HG03045 (cell line): Measurements from ENCODE around the gene CYP2W1.
"Not testable (repeated sequence)": the region's sequence is repeated elsewhere in the genome, so short reads cannot be mapped to it uniquely, and the experiment has no call there.

Experiments
- ATAC-seq: cut with Tn5 transposase; IDR thresholded peaks from one replicate; pipeline ENCODE4 v1.9.1; 2021; ENCODE audit warnings: mild to moderate bottlenecking, moderate library complexity; ENCODE audit not compliant: unreplicated experiment

The CYP2W1 gene, protein sequence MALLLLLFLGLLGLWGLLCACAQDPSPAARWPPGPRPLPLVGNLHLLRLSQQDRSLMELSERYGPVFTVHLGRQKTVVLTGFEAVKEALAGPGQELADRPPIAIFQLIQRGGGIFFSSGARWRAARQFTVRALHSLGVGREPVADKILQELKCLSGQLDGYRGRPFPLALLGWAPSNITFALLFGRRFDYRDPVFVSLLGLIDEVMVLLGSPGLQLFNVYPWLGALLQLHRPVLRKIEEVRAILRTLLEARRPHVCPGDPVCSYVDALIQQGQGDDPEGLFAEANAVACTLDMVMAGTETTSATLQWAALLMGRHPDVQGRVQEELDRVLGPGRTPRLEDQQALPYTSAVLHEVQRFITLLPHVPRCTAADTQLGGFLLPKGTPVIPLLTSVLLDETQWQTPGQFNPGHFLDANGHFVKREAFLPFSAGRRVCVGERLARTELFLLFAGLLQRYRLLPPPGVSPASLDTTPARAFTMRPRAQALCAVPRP

GRCh38 chr7:983004-983615, at the start of gene CYP2W1:
TSS of gene CYP2W1 (plus strand) at chr7:983181. CDS start at chr7:983212, 31 bp downstream.
- no peak for ATAC-seq

- ATAC-seq = no peak
These were observed 48.4 kb upstream of the CYP2W1 start for GRCh38 chr7:934469-935163.

DNA sequence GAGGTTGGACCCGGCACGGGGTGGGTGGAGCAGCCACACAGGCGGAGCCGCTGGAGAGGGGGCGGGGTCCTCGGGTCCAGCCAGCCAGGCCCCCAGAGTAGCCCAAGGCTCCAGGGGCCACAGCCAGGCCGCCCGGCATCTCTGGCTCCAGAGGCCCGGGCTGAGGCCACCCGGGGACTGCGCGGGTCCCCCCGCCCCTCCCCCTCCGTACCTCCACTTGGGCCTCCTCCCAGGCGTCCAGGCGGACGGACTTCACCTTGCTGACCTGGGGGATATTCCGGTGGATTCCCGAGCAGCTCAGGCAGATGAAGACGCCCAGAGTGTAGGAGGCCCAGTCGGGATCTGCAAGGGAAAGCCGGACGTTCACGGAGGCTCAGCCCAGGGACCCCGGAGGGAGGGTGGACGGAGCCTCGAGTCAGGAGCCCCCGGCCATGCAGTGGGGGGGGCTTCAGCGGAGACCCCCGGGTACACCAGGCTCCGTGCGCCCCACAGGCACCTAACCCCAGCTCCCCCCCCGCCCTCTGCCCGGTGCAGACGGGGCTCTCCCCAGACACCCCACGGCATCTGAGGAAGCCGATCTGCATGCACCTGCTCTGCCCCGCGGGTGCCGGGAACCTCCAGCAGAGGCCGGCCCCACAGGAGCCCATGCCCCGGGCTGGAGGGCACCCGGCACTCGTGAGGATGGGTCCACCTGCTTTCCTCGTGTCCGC, 47.7 kb upstream of the CYP2W1 start:
- ATAC-seq = no peak

- ATAC-seq = no peak
These were observed 47.1 kb upstream of the CYP2W1 start for GRCh38 chr7:935874-936385.

DNA sequence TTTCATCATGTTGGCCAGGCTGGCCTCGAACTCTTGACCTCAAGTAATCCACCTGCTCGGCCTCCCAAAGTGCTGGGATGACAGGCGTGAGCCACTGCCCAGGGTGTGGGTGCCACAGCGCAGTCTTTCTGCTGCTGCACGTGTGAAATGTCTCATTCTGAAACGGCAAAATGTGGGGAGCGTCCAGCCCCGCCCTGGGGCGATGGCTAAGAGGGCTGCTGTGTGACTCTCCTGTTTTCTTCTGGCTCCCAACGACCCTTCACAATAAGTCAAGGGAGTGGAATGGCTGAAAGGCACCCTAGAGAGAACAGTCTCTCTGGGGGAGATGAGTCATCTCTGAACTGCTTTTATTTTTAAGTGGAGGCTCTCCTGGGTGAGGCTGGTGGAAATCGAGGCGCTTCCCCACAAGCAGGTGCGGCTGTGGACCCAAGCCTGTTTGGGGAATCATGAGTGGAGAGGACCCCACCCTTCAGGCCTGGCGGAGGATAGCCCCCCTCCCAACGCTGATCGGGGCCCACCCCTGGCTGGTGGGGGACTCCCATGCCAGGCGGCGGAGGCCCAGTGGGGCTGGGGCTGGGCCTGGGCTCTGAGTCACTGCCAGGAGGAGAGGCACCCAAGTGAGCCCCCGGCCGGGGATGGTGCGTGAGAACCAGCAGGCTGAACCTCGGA, 46.5 kb upstream of the CYP2W1 start:
- ATAC-seq = peak; percentile 74

DNA sequence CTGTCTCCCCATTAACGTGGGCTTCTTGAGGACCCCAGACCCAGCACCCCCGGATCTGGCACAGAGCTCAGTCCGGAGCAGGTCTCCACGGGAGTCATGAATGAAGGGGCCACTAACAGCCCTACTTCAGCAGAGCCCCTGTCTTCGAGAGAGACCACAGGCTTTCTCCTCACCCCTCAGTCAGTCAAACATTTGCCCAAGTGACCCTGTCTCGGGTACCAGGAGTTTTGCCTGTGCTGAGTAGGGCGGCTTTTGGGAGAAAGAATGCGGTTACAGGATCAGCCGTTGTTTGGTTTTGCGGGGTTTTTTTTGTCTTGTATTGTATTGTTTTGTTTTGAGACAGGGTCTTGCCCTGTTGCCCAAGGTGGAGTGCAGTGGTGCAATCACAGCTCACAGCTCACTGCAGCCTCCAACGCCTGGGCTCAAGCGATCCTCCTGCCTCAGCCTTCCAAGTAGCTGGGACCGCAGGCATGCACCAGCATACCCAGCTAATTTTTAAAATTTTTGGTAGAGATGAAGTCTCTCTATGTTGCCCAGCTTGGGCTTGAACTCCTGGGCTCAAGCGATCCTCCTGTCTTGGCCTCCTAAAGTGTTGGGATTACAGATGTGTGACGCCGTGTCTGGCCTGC, 45.0 kb upstream of the CYP2W1 start:
- ATAC-seq = no peak

DNA sequence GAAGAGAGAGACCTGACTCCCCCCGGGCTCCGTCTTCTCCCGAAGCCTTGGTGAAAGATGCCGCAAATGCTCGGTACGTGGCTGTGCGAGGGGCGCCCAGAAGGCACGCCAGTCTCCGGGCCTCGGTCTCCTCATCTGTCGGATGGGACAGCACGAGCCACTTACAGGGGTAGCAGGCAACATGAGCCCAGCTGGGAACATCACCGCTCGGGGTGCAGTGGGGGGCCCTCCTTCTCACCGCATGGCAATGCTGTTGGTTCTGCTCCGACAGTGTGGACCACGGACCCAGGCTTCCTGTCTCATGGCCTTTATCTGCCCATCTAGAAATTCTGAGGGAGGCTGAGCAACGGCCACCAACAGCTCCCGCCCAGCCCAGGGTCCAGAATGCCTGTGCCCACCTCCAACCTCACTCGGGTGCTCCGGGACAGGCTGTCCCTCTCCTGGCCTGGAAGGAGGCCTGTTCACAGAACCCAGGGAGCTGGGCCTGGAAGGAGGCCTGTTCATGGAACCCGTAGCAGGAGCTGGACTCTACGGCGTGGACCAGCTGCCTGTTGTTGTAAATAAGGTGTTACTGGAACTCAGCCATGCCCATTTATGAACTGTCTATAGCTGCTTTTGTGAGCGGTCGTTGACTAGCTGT, 44.3 kb upstream of the CYP2W1 start:
- no peak for ATAC-seq

DNA sequence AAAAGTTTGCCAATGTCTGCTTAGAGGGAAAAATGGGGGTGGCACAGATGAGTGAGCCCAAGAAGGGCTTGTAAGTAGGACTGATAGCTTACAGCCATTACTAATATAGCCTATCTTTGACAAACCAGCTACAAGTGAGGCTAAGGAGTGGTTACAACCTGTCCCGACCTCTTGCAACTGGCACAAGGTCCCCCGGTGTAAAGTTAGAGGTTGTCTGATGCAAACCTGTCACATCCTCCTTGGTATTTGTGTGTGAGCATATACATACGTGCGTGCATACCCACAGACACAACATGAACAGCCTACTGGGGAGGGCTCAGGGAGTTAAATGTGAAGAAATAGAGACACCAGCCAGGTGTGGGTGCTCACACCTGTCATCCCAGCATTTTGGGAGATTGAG, 43.1 kb upstream of the CYP2W1 start:
- ATAC-seq = no peak

DNA sequence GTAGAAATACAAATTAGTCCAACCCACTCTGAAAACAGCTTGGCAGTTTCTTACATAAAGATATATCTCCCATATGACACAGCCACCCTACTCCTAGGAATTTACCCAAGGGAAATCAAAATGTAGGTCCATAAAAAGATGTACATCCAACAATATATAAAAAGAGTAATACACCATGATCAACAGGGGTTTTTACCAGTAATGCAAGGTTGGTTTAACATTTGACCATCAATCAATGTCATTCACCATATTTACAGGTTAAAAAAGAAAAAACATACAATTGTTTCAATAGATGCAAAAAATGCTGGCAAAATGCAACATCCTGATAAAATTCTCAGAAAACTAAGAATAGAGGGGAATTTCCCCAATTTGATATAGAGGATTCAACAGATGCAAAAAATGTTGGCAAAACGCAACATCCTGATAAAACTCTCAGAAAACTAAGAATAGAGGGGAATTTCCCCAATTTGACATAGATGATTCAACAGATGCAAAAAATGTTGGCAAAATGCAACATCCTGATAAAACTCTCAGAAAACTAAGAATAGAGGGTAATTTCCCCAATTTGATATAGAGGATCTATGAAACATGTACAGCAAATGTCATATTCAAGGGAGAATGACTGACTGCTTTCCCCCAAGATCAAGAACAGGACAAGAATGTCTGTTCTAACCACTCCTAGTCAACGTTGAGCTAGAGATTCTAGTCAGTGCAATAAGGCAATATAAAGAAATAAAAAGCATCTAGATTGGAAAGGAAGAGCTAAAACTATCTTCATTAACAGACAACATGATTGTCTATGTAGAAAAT, 42.2 kb upstream of the CYP2W1 start:
- ATAC-seq = no peak

DNA sequence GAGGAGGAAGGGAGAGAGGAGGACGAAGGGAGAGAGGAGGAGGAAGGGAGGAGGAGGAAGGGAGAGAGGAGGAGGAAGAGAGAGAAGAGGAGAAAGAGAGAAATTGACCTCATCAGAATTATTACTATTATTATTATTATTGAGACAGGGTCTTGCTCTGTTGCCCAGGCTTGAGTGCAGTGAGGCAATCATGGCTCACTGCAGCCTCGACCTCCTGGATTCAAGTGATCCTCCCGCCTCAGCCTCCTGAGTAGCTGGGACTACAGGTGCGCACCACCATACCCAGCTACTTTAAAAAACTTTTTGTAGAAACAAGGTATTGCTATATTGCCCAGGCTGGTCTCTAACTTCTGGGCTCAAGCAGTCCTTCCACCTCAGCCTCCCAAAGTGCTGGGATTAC, 39.2 kb upstream of the CYP2W1 start:
- not testable (repeated sequence) for ATAC-seq

- no peak for ATAC-seq
These were observed 38.2 kb upstream of the CYP2W1 start for GRCh38 chr7:944744-945143.

DNA sequence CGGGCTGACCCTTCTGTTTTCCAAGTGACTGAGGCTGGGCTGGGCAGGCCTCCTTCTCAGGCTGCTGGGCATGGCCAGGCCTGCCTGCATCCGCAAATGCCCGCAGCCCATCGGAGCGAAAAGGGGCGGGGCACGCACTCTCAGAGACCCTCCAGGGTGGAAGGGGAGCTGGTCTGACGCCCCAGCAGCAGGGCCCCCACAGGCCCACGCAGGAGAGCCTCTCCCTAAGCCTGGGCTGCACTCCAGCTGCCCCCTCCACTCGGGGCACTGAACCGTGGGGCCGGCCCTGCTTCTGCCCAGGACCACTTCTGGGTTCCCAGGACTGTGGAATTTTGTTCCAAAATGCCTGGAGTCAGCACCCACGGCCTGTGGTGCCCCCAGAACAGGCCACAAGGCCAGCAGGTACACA, 37.8 kb upstream of the CYP2W1 start:
- no peak for ATAC-seq

DNA sequence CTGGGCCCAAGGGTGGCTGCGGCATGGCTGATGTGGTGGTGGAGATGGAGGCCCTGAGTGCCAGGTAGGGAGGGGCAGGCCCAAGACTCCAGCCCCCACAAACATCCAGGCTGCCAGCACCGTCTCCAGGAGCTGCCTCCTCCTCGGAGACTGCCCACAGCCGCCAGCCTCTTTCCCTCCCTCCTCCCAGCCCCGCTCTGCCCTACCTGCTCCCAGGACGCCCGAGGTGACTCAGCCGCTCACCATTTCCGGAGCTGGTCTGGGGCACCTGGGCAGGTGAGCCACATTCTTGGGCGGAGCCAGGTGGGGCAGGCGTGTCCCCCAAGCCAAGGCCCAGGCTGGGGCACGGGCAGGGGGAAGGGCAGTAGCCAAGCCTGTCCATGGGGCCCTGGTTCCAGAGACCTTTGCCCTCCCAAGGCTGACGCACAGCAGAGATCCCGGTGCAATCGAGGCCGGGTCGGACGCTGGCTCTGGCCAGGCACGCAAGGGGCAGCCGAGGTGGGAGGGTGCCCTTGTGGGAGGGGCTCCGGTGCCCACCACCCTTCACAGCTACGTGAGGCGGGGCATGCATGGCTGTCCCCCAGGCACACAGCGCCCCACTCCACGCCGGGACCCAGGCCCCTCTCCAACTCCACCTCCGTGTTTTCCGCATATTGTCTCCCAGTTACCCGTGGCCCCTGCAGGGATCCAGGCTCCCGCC, 37.3 kb upstream of the CYP2W1 start:
- ATAC-seq = no peak

DNA sequence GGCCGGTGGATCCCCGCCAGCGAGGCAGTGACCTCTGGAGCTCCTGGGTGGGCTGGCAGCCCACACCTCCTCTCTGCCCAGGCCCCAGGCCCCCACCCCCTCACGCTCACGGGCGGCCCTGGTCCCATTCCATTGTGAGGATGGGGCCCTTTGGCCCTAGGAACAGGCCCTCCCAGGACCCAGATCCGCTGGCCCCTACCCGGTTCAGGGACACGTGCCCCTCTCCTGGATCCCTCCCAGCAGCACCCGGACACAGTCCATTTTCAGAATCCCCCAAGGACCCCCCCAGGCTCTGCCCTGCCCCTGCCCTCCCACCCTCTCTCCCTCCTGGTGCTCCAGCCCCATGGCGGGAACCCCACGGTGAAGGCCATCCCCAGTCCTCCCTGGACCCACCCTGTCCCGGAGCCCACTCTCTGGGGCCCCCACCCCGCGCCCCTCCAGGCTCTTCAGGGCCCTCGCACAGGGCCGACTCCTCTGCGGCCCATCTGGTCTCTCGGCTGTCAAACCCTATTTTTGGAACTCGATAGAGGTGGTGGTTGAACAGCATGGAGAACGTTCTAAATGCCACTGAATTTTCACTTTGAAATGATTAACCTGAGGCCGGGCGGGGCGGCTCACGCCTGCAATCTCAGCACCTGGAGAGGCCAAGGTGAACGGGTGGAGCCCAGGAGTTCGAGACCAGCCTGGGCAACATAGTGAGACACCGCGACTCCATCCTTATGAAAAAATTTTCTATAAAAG, 36.6 kb upstream of the CYP2W1 start:
- ATAC-seq = no peak

GRCh38 chr7:947391-948210, 35.4 kb upstream of the CYP2W1 start:
- ATAC-seq = no peak
